Neural crest cell (in vitro differentiated cells): Measurements from ENCODE around the gene PAQR8. TPM values are rescaled to one million over a fixed set of nuclear protein-coding genes. Genes with fewer than 3 reads are reported as not detected.
"Not testable (repeated sequence)": the region's sequence is repeated elsewhere in the genome, so short reads cannot be mapped to it uniquely, and the experiment has no call there.

Experiments used
- DNase-seq: peaks from one replicate; pipeline ENCODE4 v3.0.0; 2021; ENCODE audit warnings: low read depth, mixed read lengths, low spot score
- H3K27ac Mint-ChIP-seq: one replicate; pipeline ENCODE4 v1.8.0; 2021; ENCODE audit warnings: mild to moderate bottlenecking, mixed read lengths; ENCODE audit not compliant: unreplicated experiment
- H3K27me3 Mint-ChIP-seq: 2 replicates; pipeline ENCODE4 v1.8.0; 2021; ENCODE audit warnings: low read depth, mild to moderate bottlenecking, mixed read lengths
- H3K36me3 Mint-ChIP-seq: 2 replicates; pipeline ENCODE4 v1.8.0; 2021; ENCODE audit warnings: low read depth, mild to moderate bottlenecking, mixed read lengths
- H3K4me1 Mint-ChIP-seq: 2 replicates; pipeline ENCODE4 v1.8.0; 2021; ENCODE audit warnings: mixed read lengths
- H3K4me3 Mint-ChIP-seq: one replicate; pipeline ENCODE4 v1.8.0; 2021; ENCODE audit warnings: mild to moderate bottlenecking, mixed read lengths
- H3K9me3 Mint-ChIP-seq: 2 replicates; pipeline ENCODE4 v1.8.0; 2021; ENCODE audit warnings: mixed read lengths
- total RNA-seq: library from RNA; stranded (reverse); gene quantifications from 2 replicates; pipeline ENCODE4 v1.2.1, GENCODE V29; 2021
- TF ChIP-seq, protein P1 (sequence below): fragments of 200-600 bp; sonication (generic); conservative IDR thresholded peaks from 2 replicates; pipeline ENCODE4 v1.5.0; 2021; ENCODE audit warnings: antibody characterized with exemption, mild to moderate bottlenecking

Gene PAQR8
- total RNA-seq, 1 donor from 2014 or later = 10.7 TPM

- Mint-ChIP-seq H3K9me3 (peaks cover 6% of the 10 kb centered on the region), H3K27me3 (no peaks in the 10 kb centered on the region), H3K36me3 (peaks cover 20% of the 10 kb centered on the region), H3K4me1 (peaks cover 18% of the 10 kb centered on the region), H3K4me3 (no peak overlapping the region), H3K27ac (no peak overlapping the region)
- TF ChIP-seq, protein P1, sequence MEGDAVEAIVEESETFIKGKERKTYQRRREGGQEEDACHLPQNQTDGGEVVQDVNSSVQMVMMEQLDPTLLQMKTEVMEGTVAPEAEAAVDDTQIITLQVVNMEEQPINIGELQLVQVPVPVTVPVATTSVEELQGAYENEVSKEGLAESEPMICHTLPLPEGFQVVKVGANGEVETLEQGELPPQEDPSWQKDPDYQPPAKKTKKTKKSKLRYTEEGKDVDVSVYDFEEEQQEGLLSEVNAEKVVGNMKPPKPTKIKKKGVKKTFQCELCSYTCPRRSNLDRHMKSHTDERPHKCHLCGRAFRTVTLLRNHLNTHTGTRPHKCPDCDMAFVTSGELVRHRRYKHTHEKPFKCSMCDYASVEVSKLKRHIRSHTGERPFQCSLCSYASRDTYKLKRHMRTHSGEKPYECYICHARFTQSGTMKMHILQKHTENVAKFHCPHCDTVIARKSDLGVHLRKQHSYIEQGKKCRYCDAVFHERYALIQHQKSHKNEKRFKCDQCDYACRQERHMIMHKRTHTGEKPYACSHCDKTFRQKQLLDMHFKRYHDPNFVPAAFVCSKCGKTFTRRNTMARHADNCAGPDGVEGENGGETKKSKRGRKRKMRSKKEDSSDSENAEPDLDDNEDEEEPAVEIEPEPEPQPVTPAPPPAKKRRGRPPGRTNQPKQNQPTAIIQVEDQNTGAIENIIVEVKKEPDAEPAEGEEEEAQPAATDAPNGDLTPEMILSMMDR = no peak
- no peak for DNase-seq
Measured at GRCh38 chr6:52377538-52378221, 15.7 kb downstream of the PAQR8 start.

- Mint-ChIP-seq H3K4me1 (peaks cover 10% of the 10 kb centered on the region), H3K9me3 (peaks cover 3% of the 10 kb centered on the region), H3K4me3 (no peak overlapping the region), H3K27ac (no peak overlapping the region), H3K36me3 (peaks cover 9% of the 10 kb centered on the region), H3K27me3 (no peaks in the 10 kb centered on the region)
- DNase-seq = no peak
- TF ChIP-seq, protein P1 = no peak
Measured at GRCh38 chr6:52381249-52381648, 19.3 kb downstream of the PAQR8 start.

DNA sequence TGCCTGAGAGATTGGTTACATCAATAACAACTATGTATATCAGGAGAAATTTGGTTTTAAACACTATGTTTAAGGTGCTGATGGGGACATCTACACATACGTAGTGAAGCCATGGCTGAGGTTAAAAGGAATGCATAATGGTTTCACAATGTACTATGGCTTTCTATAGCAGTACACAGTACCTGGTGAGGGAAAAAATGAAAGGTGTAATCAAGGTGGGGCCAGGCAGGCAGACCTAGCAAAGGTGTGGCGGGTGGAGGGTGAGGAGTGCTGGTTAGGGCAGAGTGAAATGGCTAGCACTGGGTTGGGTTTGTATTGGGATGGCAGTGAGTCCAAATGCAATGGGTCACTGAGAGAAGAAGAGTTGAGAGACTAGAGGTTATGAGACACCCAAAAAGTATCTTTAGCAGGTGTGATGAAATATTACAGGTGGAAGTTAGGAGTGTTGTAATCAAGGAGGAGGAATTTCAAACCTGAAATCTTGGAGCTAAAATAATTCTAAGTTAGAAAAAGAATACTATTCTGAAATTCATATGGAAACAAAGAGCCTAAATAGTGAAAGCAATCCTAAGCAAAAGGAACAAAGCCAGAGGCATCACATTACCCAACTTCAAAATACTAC, 22.3 kb downstream of the PAQR8 start:
- no peak for DNase-seq
- H3K27me3 Mint-ChIP-seq = no peaks in the 10 kb centered on the region
- TF ChIP-seq, protein P1 = no peak

GRCh38 chr6:52385074-52385473, 23.1 kb downstream of the PAQR8 start:
- Mint-ChIP-seq H3K4me1 (no peaks in the 10 kb centered on the region), H3K27ac (no peak overlapping the region), H3K27me3 (no peaks in the 10 kb centered on the region), H3K9me3 (peaks cover 6% of the 10 kb centered on the region), H3K4me3 (no peak overlapping the region), H3K36me3 (peaks cover 6% of the 10 kb centered on the region)
- no peak for DNase-seq
- TF ChIP-seq, protein P1 = no peak

More for the DNA sequence above, 22.3 kb downstream of the PAQR8 start:
- no peak overlapping the region for H3K4me3 Mint-ChIP-seq
- peaks cover 6% of the 10 kb centered on the region for H3K9me3 Mint-ChIP-seq
- no peak overlapping the region for H3K27ac Mint-ChIP-seq
- H3K36me3 Mint-ChIP-seq = peaks cover 9% of the 10 kb centered on the region
- H3K4me1 Mint-ChIP-seq = no peaks in the 10 kb centered on the region

GRCh38 chr6:52388119-52388518, 26.2 kb downstream of the PAQR8 start:
- H3K4me1 Mint-ChIP-seq, DNase-seq, H3K9me3 Mint-ChIP-seq, H3K27me3 Mint-ChIP-seq, H3K36me3 Mint-ChIP-seq, H3K27ac Mint-ChIP-seq, H3K4me3 Mint-ChIP-seq: not testable (repeated sequence)

- no peak overlapping the region for H3K27ac Mint-ChIP-seq
- peaks cover 3% of the 10 kb centered on the region for H3K36me3 Mint-ChIP-seq
- no peaks in the 10 kb centered on the region for H3K4me1 Mint-ChIP-seq
- H3K27me3 Mint-ChIP-seq = no peaks in the 10 kb centered on the region
- H3K4me3 Mint-ChIP-seq = no peak overlapping the region
- H3K9me3 Mint-ChIP-seq = peaks cover 6% of the 10 kb centered on the region
- no peak for DNase-seq
- TF ChIP-seq, protein P1 = no peak
Measured at GRCh38 chr6:52388790-52389189, 26.8 kb downstream of the PAQR8 start.
